ENCODE data around the gene SSH2.

- TF ChIP-seq ZNF785 (tag by site-specific recombination; IDR thresholded peaks at IDR 0.05) (no peak), ATF2 (tag by site-specific recombination; IDR thresholded peaks at IDR 0.05; ENCODE audit: low read depth) (no peak)
These were observed 103.8 kb downstream of the SSH2 start for GRCh38 chr17:29826114-29826692.

Data from HEK293 (cell line).